Loucy (cell line): ENCODE data around the gene ERH.

ENCODE experiments used
- H2AFZ ChIP-seq: fragments of 200-600 bp; sonication (generic); 2 replicates; pipeline ENCODE4 v1.6.0; 2016; ENCODE audit warnings: antibody characterized with exemption, mild to moderate bottlenecking, low read length, moderate library complexity
- H3F3A ChIP-seq: fragments of 200-600 bp; 2 replicates; pipeline ENCODE4 v1.6.0; 2016; ENCODE audit warnings: antibody characterized with exemption, low read depth, mild to moderate bottlenecking
- H3K27me3 ChIP-seq: fragments of 200-600 bp; sonication (generic); 2 replicates; pipeline ENCODE4 v1.6.1; 2014; ENCODE audit warnings: low read length, mild to moderate bottlenecking; ENCODE audit not compliant: insufficient read depth, poor library complexity, severe bottlenecking
- H3K36me3 ChIP-seq: fragments of 200-600 bp; sonication (generic); 2 replicates; pipeline ENCODE4 v1.6.1; 2016; ENCODE audit warnings: low read length; ENCODE audit not compliant: insufficient read depth
- H3K4me1 ChIP-seq: fragments of 200-600 bp; sonication (generic); 2 replicates; pipeline ENCODE4 v1.5.1; 2014; ENCODE audit warnings: low read length, mild to moderate bottlenecking; ENCODE audit not compliant: insufficient read depth, poor library complexity, severe bottlenecking
- H3K4me2 ChIP-seq: fragments of 200-600 bp; sonication (generic); 2 replicates; pipeline ENCODE4 v1.6.0; 2014; ENCODE audit warnings: antibody characterized with exemption, low read length, low read depth, mild to moderate bottlenecking; ENCODE audit not compliant: poor library complexity, severe bottlenecking
- H3K4me3 ChIP-seq: fragments of 200-600 bp; sonication (generic); 2 replicates; pipeline ENCODE4 v1.5.1; 2014; ENCODE audit warnings: low read length, mild to moderate bottlenecking, mixed read lengths; ENCODE audit not compliant: poor library complexity, severe bottlenecking
- H3K79me2 ChIP-seq: fragments of 200-600 bp; sonication (generic); 2 replicates; pipeline ENCODE4 v1.6.1; 2014; ENCODE audit warnings: low read length; ENCODE audit not compliant: insufficient read depth
- H3K9ac ChIP-seq: fragments of 200-600 bp; sonication (generic); 2 replicates; pipeline ENCODE4 v1.6.0; 2014; ENCODE audit warnings: mild to moderate bottlenecking, low read depth, low read length, moderate library complexity; ENCODE audit not compliant: poor library complexity, severe bottlenecking
- H3K9me2 ChIP-seq: fragments of 200-600 bp; sonication (generic); replicated peaks from 2 replicates; pipeline ENCODE4 v1.6.1; 2016; ENCODE audit warnings: low read depth, low read length, mixed read lengths
- H3K9me3 ChIP-seq: fragments of 200-600 bp; sonication (generic); 2 replicates; pipeline ENCODE4 v1.6.1; 2014; ENCODE audit warnings: mild to moderate bottlenecking, antibody characterized with exemption, low read length, low read depth; ENCODE audit not compliant: insufficient read depth
- H4K20me1 ChIP-seq: fragments of 200-600 bp; sonication (generic); 2 replicates; pipeline ENCODE4 v1.6.0; 2014; ENCODE audit warnings: antibody characterized with exemption, low read length, mild to moderate bottlenecking; ENCODE audit not compliant: insufficient read depth, poor library complexity, severe bottlenecking
- EZH2phosphoT487 ChIP-seq: fragments of 200-600 bp; IDR thresholded peaks from 2 replicates; pipeline ENCODE4 v1.6.1; 2018; ENCODE audit warnings: antibody characterized with exemption, mild to moderate bottlenecking, moderate library complexity, borderline replicate concordance
- TF ChIP-seq, protein P1 (sequence below): fragments of 200-600 bp; sonication (generic); conservative IDR thresholded peaks from 2 replicates; pipeline ENCODE4 v1.5.1; 2014; ENCODE audit warnings: mild to moderate bottlenecking, antibody characterized with exemption, low read length

Gene ERH

DNA sequence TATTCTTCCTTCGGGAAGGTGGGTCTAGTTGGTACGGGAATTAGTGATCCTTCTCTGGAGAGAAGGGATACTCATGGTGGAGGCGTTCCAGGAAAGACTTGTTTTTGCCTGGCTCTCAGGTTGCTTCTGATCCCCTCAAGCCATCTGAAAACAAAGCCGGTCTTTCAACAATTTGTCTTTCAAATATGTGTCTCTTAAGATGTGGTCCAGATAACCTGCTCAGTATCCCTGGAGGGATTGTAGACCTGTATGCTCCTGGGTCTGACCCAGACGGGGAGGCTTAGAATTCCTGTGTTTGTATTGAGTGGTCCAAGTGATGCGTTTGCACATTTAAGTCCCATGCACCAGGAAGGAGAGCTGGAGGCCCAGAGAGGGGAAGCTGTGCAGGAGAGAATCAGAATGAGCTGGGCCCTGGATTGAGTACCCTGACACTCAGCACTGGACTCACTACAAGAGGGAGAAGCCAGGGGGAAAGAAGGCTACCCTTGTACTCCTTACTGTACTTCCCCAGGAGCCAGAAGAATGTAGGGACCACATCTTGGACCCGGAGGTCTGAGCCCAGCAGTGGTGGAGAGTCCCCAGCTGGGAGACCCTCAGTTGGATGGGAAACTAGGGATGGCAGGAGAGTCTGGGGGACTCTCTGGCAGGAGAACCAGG, 40.4 kb downstream of the ERH start:
- H3K36me3 ChIP-seq, result no peaks in the 10 kb centered on the region
- no peak overlapping the region for H3K4me3 ChIP-seq
- no peaks in the 10 kb centered on the region for H3F3A ChIP-seq
- H3K4me2 ChIP-seq, result no peak overlapping the region
- no peaks in the 10 kb centered on the region for H3K9me2 ChIP-seq
- no peaks in the 10 kb centered on the region for H3K9me3 ChIP-seq
- no peak overlapping the region for H2AFZ ChIP-seq
- no peaks in the 10 kb centered on the region for H4K20me1 ChIP-seq
- H3K79me2 ChIP-seq, result no peaks in the 10 kb centered on the region
- H3K4me1 ChIP-seq, result peaks cover 13% of the 10 kb centered on the region
- no peak overlapping the region for H3K9ac ChIP-seq
- TF ChIP-seq, protein P1, sequence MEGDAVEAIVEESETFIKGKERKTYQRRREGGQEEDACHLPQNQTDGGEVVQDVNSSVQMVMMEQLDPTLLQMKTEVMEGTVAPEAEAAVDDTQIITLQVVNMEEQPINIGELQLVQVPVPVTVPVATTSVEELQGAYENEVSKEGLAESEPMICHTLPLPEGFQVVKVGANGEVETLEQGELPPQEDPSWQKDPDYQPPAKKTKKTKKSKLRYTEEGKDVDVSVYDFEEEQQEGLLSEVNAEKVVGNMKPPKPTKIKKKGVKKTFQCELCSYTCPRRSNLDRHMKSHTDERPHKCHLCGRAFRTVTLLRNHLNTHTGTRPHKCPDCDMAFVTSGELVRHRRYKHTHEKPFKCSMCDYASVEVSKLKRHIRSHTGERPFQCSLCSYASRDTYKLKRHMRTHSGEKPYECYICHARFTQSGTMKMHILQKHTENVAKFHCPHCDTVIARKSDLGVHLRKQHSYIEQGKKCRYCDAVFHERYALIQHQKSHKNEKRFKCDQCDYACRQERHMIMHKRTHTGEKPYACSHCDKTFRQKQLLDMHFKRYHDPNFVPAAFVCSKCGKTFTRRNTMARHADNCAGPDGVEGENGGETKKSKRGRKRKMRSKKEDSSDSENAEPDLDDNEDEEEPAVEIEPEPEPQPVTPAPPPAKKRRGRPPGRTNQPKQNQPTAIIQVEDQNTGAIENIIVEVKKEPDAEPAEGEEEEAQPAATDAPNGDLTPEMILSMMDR, result no peak
- TF ChIP-seq EZH2phosphoT487, result no peak
- no peaks in the 10 kb centered on the region for H3K27me3 ChIP-seq

DNA sequence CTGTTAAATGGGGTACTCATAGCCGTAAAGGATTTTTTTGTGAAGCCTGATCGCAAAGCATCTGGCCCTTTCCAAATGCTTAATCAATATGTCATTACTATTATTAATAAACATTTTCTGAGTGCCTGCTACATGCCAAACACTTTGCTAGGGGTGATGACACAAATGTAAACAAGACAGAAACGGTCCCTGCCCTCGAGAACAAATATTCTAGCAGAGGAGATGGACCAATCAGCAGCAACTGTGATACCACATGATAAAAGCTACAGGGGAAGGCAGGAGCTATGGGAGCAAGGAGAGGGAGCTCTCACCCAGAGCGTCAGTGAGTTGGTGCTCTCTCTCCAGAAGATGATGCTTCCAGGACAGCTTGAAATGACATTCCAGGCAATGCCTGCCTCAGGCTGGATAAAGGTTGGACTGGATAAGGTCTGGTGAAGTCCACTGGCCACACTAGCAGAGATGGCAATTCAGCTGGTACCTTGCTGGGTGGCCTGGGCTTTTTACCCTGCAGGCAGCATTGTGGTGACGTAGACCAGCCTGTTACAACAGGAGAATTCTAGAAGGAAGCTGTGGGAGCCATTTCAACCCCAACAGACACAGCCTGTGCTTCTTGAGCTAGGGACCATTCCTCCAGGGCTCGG, 41.1 kb downstream of the ERH start:
- no peak overlapping the region for H3K4me3 ChIP-seq
- H3K79me2 ChIP-seq, result no peaks in the 10 kb centered on the region
- H2AFZ ChIP-seq, result no peak overlapping the region
- no peak overlapping the region for H3K4me2 ChIP-seq
- H3K9me2 ChIP-seq, result no peaks in the 10 kb centered on the region
- no peaks in the 10 kb centered on the region for H3K36me3 ChIP-seq
- peaks cover 13% of the 10 kb centered on the region for H3K4me1 ChIP-seq
- H3K9ac ChIP-seq, result no peak overlapping the region
- TF ChIP-seq, protein P1, result no peak
- no peak for TF ChIP-seq EZH2phosphoT487
- no peaks in the 10 kb centered on the region for H3K9me3 ChIP-seq
- H4K20me1 ChIP-seq, result no peaks in the 10 kb centered on the region
- no peaks in the 10 kb centered on the region for H3K27me3 ChIP-seq
- no peaks in the 10 kb centered on the region for H3F3A ChIP-seq

DNA sequence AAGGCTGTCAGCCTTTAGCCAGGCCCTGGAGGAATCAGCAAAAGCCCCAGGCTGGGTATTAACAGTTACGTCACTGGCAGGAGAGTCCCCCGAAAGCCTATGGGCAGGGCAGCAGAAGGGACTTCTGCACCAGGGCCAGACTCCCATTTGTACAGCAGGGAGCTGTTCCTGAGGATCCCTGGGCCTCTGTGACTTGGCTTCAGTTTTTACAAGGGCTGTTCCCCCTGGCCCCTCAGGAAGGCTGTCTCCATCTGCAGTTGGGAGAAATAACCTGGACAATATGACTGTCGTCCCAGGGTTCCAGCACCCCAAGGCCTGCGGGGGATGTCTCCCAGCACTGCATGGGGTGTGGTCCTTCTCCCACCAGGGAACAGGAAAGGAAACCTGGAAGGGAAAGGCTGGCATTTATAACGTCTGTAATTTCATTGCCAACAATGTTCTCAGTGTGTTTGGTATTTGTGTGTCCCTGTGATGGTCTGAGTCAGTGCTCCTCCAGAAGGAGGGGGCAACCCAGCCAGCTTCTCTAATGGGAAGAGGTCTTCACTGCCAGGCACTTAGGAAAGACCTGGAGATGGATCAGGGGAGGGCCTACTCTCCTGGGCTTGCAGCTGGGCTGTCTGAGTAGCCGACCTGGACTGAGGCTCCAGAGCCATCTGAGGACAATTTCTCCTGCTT, 42.4 kb downstream of the ERH start:
- H3K4me2 ChIP-seq, result no peak overlapping the region

More for the DNA sequence above, 42.4 kb downstream of the ERH start:
- TF ChIP-seq EZH2phosphoT487, result no peak
- TF ChIP-seq, protein P1, result no peak
- H3K36me3 ChIP-seq, result no peaks in the 10 kb centered on the region
- no peak overlapping the region for H3K4me3 ChIP-seq
- H3K9me2 ChIP-seq, result no peaks in the 10 kb centered on the region
- no peaks in the 10 kb centered on the region for H3K79me2 ChIP-seq
- H3K4me1 ChIP-seq, result peaks cover 8% of the 10 kb centered on the region
- H3K27me3 ChIP-seq, result no peaks in the 10 kb centered on the region
- no peaks in the 10 kb centered on the region for H3K9me3 ChIP-seq
- no peaks in the 10 kb centered on the region for H3F3A ChIP-seq
- no peaks in the 10 kb centered on the region for H4K20me1 ChIP-seq
- no peak overlapping the region for H2AFZ ChIP-seq
- no peak overlapping the region for H3K9ac ChIP-seq
